ENCODE results near the gene IZUMO1.

IZUMO1 gene

GRCh38 chr19:48715681-48716171, 31.0 kb downstream of the IZUMO1 start:
- ATAC-seq = no peak
- TF ChIP-seq TCF4 (CRISPR knock-in tag; IDR thresholded peaks at IDR 0.05; ENCODE audit: borderline replicate concordance) (no peak), BACH2 (CRISPR knock-in tag; IDR thresholded peaks at IDR 0.05; ENCODE audit: borderline replicate concordance) (no peak), TSHZ2 (CRISPR knock-in tag; IDR thresholded peaks at IDR 0.05) (no peak), PATZ1 (CRISPR knock-in tag; IDR thresholded peaks at IDR 0.05; ENCODE audit: borderline replicate concordance) (no peak), ZFP30 (CRISPR knock-in tag; IDR thresholded peaks at IDR 0.05) (no peak), PPARA (CRISPR knock-in tag; IDR thresholded peaks at IDR 0.05; ENCODE audit: borderline replicate concordance) (no peak), CSRNP3 (CRISPR knock-in tag; IDR thresholded peaks at IDR 0.05) (no peak), TOX (CRISPR knock-in tag; IDR thresholded peaks at IDR 0.05; ENCODE audit: borderline replicate concordance) (no peak), GLIS3 (CRISPR knock-in tag; IDR thresholded peaks at IDR 0.05) (no peak), ZNF70 (CRISPR knock-in tag; IDR thresholded peaks at IDR 0.05) (no peak), CSDC2 (CRISPR knock-in tag; IDR thresholded peaks at IDR 0.05) (no peak)

GRCh38 chr19:48714759-48715675, 31.7 kb downstream of the IZUMO1 start:
- no peak for ATAC-seq
- TF ChIP-seq ZFP30 (CRISPR knock-in tag; IDR thresholded peaks at IDR 0.05) (no peak), GLIS3 (CRISPR knock-in tag; IDR thresholded peaks at IDR 0.05) (no peak)

GRCh38 chr19:48713864-48714755, 32.6 kb downstream of the IZUMO1 start:
- ATAC-seq = peak; percentile 90
- TF ChIP-seq OSR1 (CRISPR knock-in tag; IDR thresholded peaks at IDR 0.05) (no peak), ZFP3 (CRISPR knock-in tag; IDR thresholded peaks at IDR 0.05) (no peak), TSHZ2 (CRISPR knock-in tag; IDR thresholded peaks at IDR 0.05) (no peak), CSDC2 (CRISPR knock-in tag; IDR thresholded peaks at IDR 0.05) (no peak), TCF4 (CRISPR knock-in tag; IDR thresholded peaks at IDR 0.05; ENCODE audit: borderline replicate concordance) (no peak), RARB (CRISPR knock-in tag; IDR thresholded peaks at IDR 0.05) (no peak), ZNF8 (CRISPR knock-in tag; IDR thresholded peaks at IDR 0.05) (no peak), CSRNP3 (CRISPR knock-in tag; IDR thresholded peaks at IDR 0.05) (no peak), PATZ1 (CRISPR knock-in tag; IDR thresholded peaks at IDR 0.05; ENCODE audit: borderline replicate concordance) (no peak), GLIS3 (CRISPR knock-in tag; IDR thresholded peaks at IDR 0.05) (no peak), POU6F1 (CRISPR knock-in tag; IDR thresholded peaks at IDR 0.05; ENCODE audit: borderline replicate concordance, low read depth) (no peak), ZFP30 (CRISPR knock-in tag; IDR thresholded peaks at IDR 0.05) (no peak), ZNF565 (CRISPR knock-in tag; conservative IDR thresholded peaks at IDR 0.05; ENCODE audit: low read depth) (no peak), ARNTL (CRISPR knock-in tag; IDR thresholded peaks at IDR 0.05; ENCODE audit: borderline replicate concordance, low read depth) (no peak), PPARA (CRISPR knock-in tag; IDR thresholded peaks at IDR 0.05; ENCODE audit: borderline replicate concordance) (no peak), ESRRG (CRISPR knock-in tag; IDR thresholded peaks at IDR 0.05) (no peak)

All from SK-N-SH treated with all-trans-retinoic acid at 6 μM for 48 hours (cell line).